Measurements from ENCODE around the gene ERCC6L. TPM values are rescaled to one million over a fixed set of nuclear protein-coding genes. Genes with fewer than 3 reads are reported as not detected.

Gene ERCC6L
- total and polyA plus RNA-seq, 2 donors from 2014 or later = 0.16 TPM; not detected in 1

DNA sequence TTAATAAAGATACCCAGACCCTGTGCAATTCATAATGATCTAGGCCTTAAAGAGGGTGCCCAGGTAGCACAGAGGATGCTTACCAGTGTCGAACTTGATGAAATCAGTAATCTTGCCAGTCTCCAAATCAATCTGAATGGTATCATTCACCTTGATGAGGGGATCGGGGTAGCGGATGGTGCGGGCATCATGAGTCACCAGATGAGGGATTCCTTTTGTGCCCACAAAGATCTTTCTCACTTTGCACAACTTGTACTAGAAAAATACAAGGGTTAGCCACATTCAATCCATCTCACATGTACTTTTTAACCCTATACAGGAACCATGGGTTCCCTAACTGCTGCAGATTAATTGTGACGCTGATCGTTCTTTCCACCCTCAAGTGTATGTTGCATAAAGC, 34.9 kb upstream of the ERCC6L start:
- Histone ChIP-seq H3K9me3 (ENCODE audit: control insufficient read depth in 2 of 3, insufficient read depth in 1 of 3, low read length in 3 of 3) (no peaks in the 10 kb centered on the region), H3K4me3 (ENCODE audit: low read length in 3 of 3) (no peak overlapping the region), H3K9ac (ENCODE audit: low read length in 3 of 3) (no peak overlapping the region), H3K27me3 (ENCODE audit: control insufficient read depth, insufficient read depth, low read length) (peaks cover 4% of the 10 kb centered on the region), H3K4me1 (ENCODE audit: control insufficient read depth in 2 of 3, insufficient read depth in 2 of 3, low read depth in 1 of 3, low read length in 3 of 3) (peaks cover 0 to 6% (median 2%) of the 10 kb centered on the region in 3 donors), H3K27ac (ENCODE audit: low read depth in 2 of 2, low read length in 2 of 2) (no peak overlapping the region), H3K36me3 (ENCODE audit: control insufficient read depth in 2 of 3, insufficient read depth in 3 of 3, low read length in 3 of 3) (peaks cover 11 to 32% (median 28%) of the 10 kb centered on the region in 3 donors)
- intact Hi-C loops (cut with DNase I) = no loop called here
- no peak for DNase-seq
- no peak for TF ChIP-seq CTCF (IDR thresholded peaks at IDR 0.05; ENCODE audit: borderline replicate concordance, extremely low read depth, insufficient read depth)
- FAIRE-seq = no peak

GRCh38 chrX:72272868-72273267, 34.0 kb upstream of the ERCC6L start:
- Histone ChIP-seq H3K9ac (ENCODE audit: low read length in 3 of 3) (no peak overlapping the region), H3K9me3 (ENCODE audit: control insufficient read depth in 2 of 3, insufficient read depth in 1 of 3, low read length in 3 of 3) (no peaks in the 10 kb centered on the region), H3K36me3 (ENCODE audit: control insufficient read depth in 2 of 3, insufficient read depth in 3 of 3, low read length in 3 of 3) (peaks cover 11 to 32% (median 28%) of the 10 kb centered on the region in 3 donors), H3K4me1 (ENCODE audit: control insufficient read depth in 2 of 3, insufficient read depth in 2 of 3, low read depth in 1 of 3, low read length in 3 of 3) (peaks cover 0 to 6% (median 2%) of the 10 kb centered on the region in 3 donors), H3K4me3 (ENCODE audit: low read length in 3 of 3) (no peak overlapping the region), H3K27me3 (ENCODE audit: control insufficient read depth, insufficient read depth, low read length) (no peaks in the 10 kb centered on the region), H3K27ac (ENCODE audit: low read depth in 2 of 2, low read length in 2 of 2) (no peak overlapping the region)
- intact Hi-C loops (cut with DNase I) = no loop called here
- no peak for FAIRE-seq
- TF ChIP-seq CTCF (IDR thresholded peaks at IDR 0.05; ENCODE audit: borderline replicate concordance, extremely low read depth, insufficient read depth) = no peak
- DNase-seq = no peak

- H3K9ac ChIP-seq (ENCODE audit: low read length in 3 of 3) = no peak overlapping the region
- no peaks in the 10 kb centered on the region for H3K9me3 ChIP-seq (ENCODE audit: control insufficient read depth in 2 of 3, insufficient read depth in 1 of 3, low read length in 3 of 3)
- no peaks in the 10 kb centered on the region for H3K27me3 ChIP-seq (ENCODE audit: control insufficient read depth, insufficient read depth, low read length)
- no peak for TF ChIP-seq CTCF (IDR thresholded peaks at IDR 0.05; ENCODE audit: borderline replicate concordance, extremely low read depth, insufficient read depth)
- peaks cover 11 to 32% (median 28%) of the 10 kb centered on the region in 3 donors for H3K36me3 ChIP-seq (ENCODE audit: control insufficient read depth in 2 of 3, insufficient read depth in 3 of 3, low read length in 3 of 3)
- DNase-seq = no peak
- H3K27ac ChIP-seq (ENCODE audit: low read depth in 2 of 2, low read length in 2 of 2) = no peak overlapping the region
- no peak overlapping the region for H3K4me3 ChIP-seq (ENCODE audit: low read length in 3 of 3)
- intact Hi-C loops (cut with DNase I) = no loop called here
- H3K4me1 ChIP-seq (ENCODE audit: control insufficient read depth in 2 of 3, insufficient read depth in 2 of 3, low read depth in 1 of 3, low read length in 3 of 3) = peaks cover 0 to 6% (median 2%) of the 10 kb centered on the region in 3 donors
- FAIRE-seq = no peak
Measured at GRCh38 chrX:72271812-72272211, 33.0 kb upstream of the ERCC6L start.

Measured in kidney (tissue), 14 donors.